ENCODE data around the gene C1orf35.

C1orf35 gene

DNA sequence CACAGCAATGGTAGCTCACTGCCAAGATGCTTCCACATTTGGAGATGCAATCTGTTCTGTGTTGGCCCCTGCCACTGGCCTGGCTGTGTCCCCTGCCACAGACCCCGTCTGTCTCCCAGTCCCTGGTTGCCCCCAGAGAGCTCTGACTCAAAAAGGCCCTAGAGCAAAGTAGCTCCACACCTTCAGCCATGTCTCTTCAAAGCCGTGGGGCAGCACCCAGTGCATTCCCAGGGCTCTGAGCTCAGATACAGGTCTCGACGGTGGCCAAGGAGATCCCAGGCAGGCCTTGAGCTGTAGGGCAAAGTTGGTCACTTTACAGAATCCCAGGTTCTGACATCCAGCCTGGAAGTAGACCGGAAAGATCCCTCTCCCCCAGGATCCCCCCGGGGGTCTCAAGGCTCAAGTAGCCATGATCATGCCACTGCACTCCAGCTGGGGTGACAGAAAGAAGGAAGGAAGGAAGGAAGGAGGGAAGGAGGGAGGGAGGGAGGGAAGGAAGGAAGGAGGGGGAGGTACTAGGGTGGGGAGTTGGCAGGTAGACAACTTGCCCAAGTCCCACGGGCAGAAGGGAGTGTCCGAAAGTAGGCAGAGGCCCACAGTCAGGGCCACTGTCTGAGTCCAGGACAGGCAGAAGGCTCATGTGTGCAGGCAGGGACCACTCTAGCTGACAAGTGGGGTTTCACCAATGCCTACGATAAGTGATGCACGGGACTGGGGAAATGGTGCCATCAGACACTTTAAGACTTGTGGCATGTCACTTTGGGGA is 25.4 kb downstream of the C1orf35 start:
- DNase-seq: no peak

GRCh38 chr1:228076796-228077430 is 26.2 kb downstream of the C1orf35 start:
- no peak for DNase-seq

GRCh38 chr1:228075801-228076271 is 27.3 kb downstream of the C1orf35 start:
- no peak for DNase-seq

GRCh38 chr1:228074954-228075730 is 28.0 kb downstream of the C1orf35 start:
- no peak for DNase-seq

- DNase-seq: no peak
Observed at GRCh38 chr1:228073857-228074545, 29.1 kb downstream of the C1orf35 start.

- no peak for DNase-seq
Observed at GRCh38 chr1:228073061-228073856, 29.9 kb downstream of the C1orf35 start.

- DNase-seq: no peak
Observed at GRCh38 chr1:228072658-228073043, 30.5 kb downstream of the C1orf35 start.

- DNase-seq: no peak
Observed at GRCh38 chr1:228071839-228072657, 31.1 kb downstream of the C1orf35 start.

DNA sequence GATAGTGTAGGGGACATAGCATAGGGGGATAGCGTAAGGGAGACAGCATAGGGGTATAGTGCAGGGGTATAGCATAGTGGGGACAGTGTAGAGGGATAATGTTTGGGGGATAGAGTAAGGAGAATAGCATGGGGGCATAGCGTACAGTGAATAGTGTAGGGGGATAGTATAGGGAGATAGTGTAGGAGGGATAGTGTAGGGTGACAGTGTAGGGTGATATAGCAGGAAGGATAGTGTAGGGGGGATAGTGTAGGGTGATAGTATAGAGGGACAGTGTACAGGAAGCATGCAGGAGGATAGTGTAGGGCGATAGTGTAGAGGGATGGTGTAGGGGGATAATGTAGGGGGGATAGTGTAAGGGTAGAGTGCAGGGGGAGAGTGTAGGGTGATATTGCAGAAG is 32.3 kb downstream of the C1orf35 start:
- DNase-seq: no peak

- DNase-seq: no peak
Observed at GRCh38 chr1:228070173-228070572, 33.0 kb downstream of the C1orf35 start.

DNA sequence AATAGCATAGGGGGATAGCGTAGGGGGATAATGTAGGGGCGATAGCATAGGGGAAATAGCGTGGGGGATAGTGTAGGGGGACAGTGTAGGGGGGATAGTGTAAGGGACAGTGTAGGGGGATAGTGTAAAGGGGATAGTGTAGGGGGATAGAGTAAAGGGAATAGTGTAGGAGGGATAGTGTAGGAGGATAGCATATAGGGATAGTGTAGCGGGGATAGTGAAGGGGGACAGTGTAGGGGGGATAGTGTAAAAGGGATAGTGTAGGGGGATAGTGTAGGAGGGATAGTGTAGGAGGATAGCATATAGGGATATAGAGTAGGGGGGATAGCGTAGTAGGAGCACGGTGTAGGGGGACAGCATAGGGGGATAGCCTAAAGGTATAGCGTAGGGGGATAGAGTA is 34.8 kb downstream of the C1orf35 start:
- no peak for DNase-seq

DNA sequence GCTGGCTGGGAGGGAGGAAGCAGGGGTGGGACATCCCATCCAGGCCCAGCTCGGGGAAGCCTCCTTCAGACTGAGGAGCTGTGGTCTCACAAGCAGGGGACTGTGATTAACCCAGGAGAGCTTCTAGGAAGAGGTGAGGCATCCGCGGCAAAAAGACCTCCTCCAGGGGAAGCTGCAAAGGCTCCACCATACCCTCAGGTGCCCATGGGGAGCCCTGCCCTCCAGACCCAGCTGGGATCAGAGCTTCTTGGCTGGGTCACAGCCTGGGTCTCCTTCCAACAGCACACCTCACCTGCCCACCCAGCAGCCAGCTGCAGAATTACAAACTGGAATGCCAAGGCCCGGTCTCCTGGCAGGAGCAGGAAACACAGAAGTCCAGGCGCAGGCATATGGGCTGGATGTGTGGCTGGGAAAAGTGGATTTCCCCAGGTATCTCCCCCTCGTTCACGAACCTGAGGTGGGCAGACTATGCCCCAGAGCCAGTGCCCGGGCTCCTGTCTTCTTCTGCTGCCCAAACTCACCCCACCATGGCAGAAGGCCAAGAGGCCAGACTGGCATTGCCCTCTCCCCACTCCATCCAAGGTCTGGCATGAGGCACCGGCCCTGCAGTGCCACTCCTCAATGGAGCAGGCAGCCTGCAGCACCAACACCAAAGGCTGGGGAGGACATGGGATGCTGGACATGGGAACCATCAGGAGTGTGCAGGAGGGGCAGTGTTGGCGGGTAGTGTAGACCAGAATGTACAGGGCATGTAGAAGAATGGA is 36.1 kb downstream of the C1orf35 start:
- DNase-seq: no peak

GRCh38 chr1:228066416-228066815 is 36.7 kb downstream of the C1orf35 start:
- no peak for DNase-seq

DNA sequence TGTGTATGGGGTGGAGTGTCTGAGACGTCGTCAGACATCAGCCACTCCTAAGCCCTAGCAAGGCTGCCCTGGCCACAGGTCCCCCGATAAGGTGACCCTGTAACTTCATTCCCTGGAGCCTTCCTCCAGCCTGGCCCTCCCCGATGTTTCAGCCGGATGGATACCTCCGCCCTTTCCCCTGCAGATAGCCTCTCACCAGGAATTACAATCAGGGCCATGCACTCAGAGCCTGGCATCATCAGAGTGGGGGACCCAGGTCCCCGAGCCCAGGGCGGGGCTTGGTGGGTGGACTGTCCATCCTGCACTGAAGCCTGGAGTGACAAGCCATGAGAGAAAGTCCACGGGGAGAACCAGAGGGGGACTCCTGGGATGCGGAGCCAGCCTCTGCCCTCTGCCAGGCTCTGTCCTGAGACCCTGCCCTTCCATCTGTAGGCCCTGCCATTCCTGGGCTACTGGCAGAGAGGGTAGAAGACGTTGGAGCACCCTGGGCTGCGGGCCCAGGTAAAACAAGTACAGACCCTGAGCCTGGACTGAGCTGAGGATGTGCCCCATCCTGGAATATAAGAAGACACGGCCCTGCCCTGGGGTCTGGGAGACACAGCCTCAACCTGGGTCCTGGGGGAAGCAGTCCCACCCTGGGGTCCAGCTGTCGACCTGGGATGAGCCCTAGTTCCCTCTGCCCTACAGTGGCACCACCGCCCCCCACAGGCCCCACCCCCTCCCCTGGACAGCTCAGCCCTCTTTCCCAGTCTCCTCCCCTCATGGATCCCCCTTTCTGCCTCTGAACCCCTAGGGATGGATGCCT is 37.4 kb downstream of the C1orf35 start:
- no peak for DNase-seq

DNA sequence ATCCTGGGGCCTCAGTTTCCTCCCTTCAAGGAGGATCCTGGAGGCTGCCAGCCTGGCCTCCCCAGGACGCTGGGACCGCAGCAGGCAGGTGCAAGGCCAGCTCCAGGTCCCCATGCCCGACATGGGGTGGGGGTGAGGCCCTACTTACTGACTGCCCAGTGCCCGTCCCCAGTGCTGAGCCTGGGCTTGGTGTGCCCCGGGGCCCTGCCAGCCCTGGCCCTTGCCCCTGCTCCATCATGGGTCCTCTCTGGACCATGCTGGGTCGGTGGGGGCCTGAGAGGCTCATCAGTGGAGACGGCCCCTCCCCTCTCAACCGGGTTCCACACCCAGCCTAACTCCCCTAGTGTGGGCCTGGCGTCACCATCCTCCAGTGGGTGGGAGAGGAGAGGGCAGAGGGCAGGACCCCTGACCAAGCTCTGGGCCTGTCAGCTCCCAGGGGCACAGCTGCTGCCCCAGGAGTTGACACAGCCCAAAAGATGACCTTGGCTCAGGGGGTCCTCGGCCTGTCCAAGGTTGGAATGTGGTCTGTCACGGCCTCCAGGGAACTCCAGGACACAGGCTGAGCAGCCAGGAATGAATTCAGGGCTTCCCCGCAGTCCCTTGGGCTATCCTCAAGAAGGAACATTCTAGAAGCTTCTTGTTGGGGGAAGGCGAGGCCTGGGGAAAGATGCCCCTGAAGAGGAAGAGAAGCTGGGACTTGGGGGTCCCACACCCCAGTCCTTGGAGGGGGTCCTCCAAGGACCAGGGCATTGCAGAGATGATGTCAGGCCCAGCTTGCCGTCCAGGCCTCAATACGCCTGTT is 38.2 kb downstream of the C1orf35 start:
- DNase-seq: no peak

GRCh38 chr1:228064296-228064695 is 38.8 kb downstream of the C1orf35 start:
- no peak for DNase-seq

DNA sequence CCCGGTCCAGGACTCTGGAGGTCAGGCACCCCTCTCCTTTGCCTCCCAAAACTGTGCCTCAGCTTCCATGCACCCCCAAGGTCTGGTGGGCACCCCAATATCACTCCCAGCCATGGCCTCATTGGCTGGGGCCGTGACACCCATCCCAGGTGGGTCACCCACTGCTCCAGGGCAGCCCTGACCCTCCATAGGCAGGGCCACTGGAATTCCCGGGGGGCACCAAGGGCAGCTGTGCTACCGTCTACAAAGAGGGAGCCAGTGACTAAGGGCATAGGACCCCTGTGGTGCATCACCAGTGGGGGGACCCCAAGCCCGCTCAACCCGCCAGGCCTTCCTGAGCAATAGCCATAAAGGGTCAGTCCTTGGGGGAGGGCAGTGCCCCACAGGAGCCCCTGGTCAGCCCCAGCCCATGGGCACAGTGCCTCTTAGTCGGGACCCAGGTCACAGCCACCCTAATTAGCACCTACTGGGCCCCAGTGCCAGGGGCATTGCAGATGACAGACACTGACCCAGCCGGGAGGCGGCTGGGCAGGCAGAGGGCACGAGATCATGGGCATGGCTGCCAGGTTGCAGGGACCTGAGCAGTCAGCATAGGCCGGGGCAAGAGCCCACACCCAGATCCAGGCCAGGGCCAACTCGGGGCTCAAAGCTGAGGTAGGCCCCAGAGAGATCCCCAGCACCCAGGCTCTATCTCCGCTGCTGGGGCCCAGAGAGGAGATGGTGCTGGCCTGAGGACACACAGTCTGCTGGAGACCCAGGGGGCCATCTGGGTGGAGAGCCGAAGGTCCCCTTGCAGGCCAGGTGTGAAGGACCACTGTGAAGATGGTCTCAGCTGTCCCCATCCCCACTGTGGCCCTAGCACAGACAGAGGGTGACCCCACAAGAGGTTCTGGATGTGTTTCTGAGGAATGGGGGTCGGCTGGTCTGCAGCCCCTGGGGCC is 39.6 kb downstream of the C1orf35 start:
- DNase-seq: no peak

DNA sequence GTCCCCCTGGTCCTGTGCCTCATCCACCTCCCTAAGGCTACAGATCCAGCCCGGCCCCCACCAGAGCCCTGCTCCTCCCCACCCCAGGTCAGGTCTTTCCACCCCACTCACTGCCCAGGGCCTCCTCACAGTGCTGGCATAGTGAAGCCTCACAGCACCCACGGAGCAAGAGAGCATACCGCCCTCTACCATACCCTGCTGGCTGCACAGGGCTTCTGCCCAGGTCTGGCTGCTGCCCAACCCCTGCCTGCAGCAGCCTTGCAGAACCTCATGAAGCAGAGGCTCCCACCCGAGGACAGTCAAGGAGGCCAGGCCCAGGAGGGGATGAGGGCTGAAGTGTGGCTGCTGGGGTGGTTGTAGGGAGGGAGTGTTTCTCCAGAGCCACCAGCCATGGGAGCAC is 40.3 kb downstream of the C1orf35 start:
- DNase-seq: no peak
